GM18519 (cell line): ENCODE results near the gene NRP1.
"Not testable (repeated sequence)": the region's sequence is repeated elsewhere in the genome, so short reads cannot be mapped to it uniquely, and the experiment has no call there.

ENCODE experiments used
- ATAC-seq: cut with Tn5 transposase; IDR thresholded peaks from one replicate; pipeline ENCODE4 v1.9.1; 2021; ENCODE audit warnings: mild to moderate bottlenecking, moderate library complexity; ENCODE audit not compliant: unreplicated experiment, low FRiP score

Gene NRP1

DNA sequence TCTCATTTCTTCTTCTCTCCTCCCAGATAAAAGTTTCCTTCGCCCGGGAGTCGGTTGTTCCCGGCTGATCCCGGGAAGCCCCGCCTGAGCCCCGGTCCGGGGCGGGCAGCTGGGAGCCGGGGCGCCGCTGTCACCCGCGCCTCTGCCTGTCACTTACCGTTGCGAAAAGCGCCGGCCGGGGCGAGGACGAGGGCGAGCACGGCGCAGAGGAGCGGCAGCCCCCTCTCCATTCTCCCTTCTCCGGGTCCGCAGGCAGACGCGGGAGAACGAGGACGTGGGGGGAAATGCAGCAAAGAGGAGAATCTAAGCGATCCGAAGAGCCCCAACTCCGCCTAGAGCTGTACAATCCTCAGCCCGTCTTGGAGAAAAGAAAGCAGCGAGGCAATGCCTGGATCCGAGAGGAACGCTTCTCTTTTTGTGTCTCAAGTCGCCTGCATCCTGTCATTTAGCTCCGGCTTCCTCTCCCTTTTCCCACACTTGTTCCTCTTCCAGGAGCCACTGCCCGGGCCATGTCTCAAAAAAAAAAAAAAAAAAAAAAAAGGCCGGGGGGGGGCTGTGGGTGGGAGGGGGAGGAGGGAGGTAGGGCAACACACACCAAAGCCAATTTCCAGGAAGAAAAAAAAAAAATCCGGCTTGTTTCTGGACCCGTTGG lies at the start of gene NRP1:
TSS of gene NRP1 (minus strand) at position 515 of the 652 bp plus-strand sequence. CDS start at position 230, 285 bp downstream.
- ATAC-seq = no peak

DNA sequence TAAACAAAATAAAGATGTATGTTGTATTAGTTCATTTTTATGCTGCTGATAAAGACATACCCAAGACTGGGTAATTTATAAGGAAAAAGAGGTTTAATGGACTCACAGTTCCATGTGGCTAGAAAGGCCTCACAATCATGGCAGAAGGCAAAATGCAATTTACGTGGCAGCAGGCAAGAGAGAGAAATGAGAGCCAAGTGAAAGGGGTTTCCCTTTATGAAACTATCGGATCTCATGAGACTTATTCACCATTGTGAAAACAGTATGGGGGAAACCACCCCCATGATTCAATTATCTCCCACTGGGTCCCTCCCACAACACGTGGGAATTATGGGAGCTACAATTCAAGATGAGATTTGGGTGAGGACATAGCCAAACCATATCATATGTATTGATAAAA lies 49.7 kb upstream of the NRP1 start:
- not testable (repeated sequence) for ATAC-seq

DNA sequence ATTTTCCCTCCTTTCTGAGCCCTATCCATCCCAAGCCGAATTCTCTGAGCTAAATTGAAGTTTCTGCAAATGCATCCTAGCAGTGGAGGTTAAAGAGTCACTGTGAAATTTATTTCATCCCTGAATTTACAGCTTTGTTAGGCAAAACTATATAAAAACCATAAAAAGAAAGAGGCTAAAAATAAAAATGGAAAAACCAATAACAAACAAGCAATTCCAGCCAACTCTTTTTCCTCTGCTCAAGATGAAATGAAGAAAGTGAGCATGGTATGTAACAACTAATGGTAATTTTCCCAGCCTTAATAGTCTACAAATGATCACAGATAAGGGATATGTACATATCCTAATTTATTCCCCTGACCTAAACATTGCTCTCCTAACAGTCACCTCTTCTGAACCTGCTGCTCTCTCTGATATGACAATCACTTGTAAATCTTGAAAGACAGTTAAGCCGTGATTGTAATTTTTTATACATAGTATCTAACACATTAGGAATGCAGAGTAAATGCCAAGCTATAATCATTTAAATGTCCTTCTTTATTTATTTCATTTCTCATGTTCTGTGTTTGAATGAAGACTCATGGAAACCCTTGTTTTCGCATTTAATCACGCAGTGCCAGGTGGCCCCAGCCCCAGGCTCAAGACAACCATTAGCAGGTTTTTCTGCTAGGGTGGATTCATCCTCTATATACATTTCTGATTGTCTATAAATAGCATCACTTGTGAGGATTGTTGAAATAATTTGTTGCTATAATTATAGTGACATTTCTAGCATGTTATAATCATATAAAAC lies 48.6 kb upstream of the NRP1 start:
- no peak for ATAC-seq

DNA sequence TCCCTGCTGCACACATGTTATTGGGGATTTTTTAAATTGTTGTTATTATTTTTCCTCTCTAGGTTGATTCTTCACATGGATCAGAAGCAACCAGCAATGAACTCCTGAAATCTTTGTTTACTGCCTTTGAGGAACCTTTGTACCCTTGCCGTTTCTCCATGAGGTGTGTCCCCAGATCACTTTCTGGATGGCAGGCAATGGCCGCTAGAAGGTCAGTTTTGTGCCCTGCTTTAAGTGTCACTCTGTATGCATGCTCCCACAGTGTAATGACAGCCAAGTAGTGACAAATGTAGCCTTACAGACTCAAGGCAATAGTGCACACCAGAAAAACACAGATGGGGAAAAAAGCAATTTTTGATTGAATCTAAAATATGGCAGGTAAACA lies 47.7 kb upstream of the NRP1 start:
- no peak for ATAC-seq

DNA sequence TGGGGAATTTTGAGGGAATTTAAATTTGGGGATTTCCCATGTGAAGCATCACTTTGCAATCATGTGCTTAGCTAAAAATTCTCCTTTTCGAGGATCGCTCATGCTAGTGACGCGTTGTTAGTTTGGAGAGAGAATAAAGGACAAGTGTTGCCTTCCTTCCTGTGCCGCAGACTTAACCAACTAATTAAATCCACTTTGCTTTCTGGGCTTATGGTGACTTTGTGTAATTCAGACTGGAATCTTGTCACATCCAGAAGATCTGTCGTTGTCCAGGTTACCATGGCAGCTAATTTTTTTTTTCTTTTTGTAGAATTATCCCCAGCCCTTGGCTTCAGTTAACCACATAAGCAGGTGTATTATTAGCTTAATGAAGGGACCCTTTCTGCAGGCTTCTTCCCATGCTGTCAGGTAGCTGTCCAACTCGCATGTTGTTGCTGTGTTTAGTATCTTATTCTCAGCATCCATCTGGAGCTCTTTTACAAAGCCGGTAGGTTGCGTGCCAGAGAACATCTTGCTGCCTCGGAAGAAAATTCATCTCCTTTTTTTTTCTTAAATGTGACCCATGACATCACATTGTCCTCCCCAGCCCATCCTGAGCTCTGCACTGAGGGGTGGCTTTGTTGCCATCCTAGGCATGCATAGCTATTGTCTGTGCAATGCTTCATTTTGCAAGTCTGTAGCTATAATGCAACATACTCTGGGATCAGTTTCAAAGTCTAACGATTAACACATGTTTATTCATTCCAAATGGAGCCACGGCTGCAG lies 47.2 kb upstream of the NRP1 start:
- ATAC-seq = no peak

DNA sequence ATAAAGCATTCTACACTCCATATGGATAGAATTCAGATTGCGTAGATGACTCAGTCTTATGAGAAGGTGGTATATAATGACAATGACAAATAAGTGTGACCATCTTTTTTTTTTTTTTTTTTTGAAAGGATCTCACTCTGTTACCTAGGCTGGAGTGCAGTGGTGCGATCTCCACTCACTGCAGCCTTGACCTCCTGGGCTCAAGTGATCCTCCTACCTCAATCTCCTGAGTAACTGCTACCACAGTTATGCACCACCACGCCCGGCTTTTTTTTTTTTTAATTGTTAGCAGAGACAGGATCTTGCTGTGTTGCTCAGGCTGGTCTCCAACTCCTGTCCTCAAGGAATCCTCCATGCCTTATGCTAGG lies 43.2 kb upstream of the NRP1 start:
- no peak for ATAC-seq

DNA sequence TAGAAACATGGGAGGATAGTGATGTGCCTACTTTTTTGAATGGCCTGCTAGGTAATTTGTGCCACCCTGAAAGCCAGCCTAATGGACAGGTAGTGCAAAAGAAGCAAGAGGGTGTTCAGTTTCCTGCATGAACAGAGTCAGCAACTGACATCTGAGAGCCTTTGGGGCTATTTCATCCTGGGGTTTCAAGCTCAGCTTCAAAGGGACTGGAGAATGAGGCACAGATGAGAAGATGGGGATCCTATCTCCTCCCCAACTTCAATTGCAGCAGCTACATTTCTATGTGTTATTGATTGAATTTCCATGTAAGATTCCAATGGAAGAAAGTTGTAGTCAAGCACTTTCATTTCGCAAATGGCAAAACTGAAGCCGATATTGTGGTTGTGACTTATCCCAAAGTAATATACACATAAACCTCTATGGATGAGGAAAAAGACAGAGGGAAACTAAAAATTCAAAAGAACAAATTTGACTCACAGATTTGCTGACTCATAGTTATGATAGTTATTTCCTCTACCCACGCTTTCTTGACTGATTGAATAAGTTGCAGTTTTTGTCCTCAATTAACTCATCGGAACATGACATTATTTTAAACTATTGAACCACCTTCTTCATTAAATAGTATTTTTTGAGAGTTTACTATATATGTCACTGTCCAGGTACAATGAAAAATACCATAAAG lies 42.6 kb upstream of the NRP1 start:
- no peak for ATAC-seq

DNA sequence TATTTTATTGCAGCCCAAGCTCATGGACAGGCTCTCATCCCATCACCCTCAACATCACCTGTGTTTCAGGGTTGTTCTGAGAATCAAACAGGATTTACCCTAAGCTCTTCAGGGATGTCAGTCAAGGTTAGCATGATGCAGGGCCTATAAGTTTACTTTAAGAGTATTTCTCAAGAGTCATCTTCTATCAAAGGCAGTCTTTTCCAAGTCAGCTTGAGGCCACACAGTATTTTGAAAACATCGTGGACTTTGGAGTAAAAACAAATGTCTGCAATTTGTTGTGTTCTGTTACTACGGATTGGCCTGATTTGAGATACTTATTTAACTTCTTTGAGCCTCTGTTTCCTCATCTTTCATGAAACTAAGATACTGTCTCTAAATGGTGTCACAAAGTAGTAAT lies 42.0 kb upstream of the NRP1 start:
- ATAC-seq = no peak

DNA sequence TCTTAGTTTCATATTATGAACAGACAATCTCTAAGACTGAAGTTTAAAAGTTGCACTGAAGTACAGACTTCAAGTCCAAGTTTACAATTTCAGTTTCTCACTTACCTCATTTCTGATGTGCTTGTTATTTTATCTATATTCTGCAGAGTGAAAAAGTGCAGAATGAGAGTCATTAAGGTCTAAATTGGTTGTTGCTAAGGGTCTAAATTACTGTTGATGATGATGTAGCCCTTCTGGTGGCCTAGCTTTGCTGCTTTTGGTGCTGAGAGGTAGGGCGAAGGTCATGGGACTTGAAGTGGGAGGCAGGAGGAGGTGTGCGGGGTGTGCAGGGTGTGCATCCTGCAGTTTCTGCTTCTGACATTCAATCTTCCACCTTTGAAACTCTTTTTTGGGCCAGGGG lies 38.8 kb upstream of the NRP1 start:
- ATAC-seq = no peak

DNA sequence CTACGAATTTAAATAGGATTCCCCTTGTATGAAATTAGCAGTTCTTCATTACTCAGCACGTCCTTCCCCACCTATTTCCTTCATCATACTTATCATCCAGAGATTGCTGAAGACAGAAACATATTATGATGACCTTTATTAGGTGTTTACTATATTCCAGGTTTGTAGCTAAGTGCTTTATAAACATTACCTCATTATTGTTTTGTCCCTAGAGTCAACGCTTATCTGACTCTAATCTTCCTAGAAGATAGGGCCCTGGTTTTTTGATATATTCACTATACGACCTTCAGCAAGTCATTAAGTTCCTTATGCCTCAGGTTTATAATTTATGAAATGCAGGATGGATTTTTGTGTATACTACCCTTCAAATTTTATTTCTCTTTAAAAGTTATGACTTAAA lies 36.8 kb upstream of the NRP1 start:
- ATAC-seq = no peak

DNA sequence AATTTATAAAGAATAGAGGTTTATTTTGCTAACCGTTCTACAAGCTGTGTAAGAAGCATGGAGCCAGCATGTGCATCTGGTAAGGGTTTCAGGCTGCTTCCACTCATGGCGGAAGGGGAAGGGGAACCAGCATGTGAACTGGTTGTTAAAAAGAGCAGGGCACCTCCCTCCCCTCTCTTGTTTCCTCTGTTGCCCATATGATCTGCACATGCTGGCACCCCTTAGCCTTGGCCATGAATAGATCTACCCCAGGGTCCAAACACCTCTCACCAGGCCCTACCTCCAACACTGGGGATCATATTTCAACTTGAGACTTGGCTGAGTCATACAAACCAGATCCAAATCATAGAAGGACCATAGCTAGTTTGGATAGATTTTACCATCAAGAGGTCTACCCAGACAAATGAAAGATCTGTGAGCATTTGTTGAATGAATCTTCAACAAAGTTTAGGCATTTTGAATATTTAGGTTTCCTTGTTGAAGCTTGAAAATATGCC lies 36.0 kb upstream of the NRP1 start:
- ATAC-seq = no peak

DNA sequence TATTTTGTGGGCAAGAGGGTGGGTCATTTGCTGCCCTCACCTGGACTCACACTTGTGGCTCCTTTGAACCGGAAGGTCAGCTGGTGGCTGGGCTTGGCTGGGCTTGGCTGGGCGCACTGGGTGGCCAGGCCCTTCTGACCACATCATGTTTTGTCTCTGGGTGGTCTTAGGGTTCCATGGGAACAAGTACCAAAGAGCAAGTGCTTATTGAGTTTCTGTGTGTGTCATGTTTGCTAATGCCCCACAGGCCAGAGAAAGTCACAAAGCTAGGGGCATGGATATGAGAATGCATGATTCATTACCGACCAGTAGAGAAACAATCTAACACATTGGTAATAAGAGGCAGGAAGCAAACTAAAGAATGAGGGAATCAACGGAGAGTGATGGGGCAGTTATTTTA lies 33.6 kb upstream of the NRP1 start:
- no peak for ATAC-seq

DNA sequence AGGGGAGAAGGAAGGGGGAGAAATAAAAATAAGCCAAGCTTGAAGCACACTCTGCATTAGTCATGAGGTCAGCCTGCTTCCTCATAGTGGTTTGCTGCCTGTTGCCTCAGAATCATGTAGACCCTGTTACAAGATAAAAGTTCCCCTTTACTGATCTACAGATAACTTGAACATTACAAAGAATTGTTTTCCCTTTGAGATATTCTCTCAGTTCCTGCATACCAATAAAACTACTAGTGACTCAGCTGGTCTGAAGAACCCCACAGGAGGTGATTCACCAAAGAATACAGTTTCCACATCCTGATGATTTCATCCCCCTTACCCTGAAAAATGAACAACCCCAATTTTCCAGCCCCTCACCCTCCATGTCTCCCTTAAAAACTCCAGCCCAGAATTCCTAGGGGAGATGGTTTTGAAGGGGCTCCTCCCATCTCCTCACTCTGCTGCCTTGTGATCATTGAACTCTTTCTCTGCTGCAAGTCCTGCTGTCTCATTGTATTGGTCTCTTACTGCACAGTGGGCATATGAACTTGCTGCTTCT lies 31.5 kb upstream of the NRP1 start:
- ATAC-seq = no peak

DNA sequence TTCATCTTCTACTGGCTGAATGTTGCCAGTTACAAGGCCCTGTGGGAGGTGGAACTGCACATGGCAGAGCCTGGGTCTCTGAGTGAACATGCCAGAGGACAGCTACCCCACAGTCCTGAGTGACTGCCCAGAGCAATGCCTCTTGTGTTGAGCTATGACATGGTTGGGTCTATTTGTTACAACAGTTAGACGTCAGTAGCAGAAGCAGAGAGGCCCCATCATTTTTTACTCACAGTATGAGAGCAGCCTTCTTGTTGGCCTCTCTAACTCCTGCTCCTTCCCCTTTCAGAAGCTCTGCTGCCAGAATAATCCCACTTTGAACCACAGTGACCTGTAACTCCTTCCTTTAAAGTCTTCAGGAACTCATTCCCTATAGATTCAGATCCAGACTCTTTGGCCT lies 30.8 kb upstream of the NRP1 start:
- no peak for ATAC-seq

DNA sequence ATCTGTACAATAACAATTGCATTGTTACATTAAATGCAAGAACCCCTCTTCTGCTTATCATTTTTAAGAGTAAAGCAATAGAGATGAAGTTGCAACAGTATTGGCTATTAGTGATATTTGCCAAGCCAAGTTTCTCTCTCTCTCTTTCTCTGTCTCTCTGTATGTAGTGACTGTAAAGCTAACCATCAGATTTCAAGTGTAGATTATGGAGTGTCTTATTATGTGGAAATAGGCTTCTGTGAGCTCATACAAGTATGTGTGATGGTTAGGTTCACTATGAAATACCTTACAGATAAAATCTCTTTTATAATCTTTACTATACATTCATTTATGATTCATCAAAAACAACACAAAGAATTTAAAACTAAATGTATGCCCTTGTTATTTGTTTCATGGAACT lies 28.6 kb upstream of the NRP1 start:
- no peak for ATAC-seq

DNA sequence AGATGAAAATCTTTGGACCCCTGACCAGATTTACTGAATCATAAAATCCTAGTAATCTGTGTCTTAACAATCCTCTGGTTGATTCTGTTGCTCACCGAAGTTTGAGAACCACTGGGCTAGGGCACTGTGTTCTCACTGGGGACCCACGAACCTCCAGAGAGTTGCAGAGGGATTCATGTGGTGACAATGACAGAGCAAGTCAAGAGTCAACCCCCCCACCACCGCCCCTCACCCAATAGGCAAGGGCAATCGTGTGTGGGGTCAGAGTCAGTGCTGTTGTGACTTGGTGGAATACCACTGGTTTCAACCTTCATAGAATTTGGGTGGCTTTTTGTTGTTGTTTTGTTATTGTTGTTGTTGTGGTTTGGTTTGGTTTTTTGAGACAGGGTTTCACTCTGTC lies 23.5 kb upstream of the NRP1 start:
- ATAC-seq = no peak

DNA sequence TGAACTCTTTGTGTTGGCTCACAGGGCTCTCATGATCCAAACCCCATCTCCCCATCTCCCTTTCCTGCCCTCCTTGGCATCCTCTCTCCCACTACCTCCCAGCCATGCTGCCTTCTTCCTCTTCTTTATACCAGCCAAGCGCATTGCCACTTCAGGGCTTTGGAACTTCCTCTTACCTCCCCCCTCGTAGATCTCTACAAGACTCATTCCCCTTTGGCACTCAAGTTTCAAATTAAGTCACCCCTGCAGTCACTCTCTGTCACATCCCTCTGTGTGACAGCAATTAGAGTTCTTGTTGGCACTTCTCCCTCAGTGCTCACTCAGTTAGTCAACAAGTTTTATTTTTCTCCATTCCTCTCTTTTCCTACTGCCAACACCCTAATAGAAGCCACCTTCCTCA lies 20.8 kb upstream of the NRP1 start:
- ATAC-seq = no peak

DNA sequence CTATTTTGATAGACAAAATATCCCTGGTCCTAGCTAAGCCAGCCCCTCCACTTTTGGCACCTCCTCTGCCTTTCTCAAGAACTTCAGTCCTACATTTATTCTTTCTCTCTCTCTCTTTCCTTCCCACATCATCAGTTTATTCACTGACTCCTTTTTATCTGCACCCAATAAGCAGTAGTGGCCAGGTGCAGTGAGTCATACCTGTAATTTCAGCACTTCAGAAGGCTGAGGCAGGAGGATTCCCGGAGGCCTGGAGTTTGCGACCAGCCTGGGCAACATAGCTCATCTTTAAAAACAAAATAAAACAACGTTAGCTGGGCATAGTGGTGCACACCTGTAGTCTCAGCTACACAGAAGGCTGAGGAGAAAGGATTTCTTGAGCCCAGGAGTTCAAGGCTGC lies 19.4 kb upstream of the NRP1 start:
- no peak for ATAC-seq

DNA sequence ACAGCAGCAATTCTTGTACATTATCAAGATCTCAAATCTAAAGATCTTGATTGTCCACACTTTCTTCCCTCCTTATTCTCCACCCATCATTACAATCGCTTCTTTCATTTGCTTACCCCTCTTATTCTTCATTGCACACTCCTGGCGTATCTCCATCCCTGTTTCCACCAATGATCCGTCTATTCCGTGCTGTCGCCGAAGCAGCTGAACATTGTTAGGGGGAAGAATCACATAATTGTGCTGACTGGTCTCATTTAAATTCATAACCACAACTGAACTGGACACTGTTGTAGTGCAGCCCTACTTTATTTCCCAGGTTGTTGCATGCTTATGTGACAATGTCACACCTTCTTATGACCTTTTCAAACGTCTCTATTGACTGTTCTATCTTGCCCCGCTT lies 18.9 kb upstream of the NRP1 start:
- no peak for ATAC-seq

DNA sequence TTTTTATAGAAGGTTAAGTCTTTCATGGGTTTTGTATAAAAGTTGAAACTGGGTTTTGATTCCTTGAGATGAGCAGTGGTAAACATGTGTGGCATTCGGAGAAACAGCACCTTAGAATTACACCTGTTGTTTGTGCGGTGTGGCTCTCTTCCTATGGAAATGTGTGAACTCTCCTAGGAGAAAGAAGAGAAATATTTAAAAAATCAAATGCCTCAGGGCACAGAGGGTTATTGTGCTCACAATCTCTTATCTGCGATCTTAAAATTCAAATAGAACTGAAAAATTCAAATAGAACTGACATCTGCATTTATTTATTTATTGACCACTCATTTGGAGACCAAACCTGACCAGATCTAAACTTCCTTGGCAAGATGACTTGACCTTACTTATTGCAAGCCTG lies 18.1 kb upstream of the NRP1 start:
- no peak for ATAC-seq

DNA sequence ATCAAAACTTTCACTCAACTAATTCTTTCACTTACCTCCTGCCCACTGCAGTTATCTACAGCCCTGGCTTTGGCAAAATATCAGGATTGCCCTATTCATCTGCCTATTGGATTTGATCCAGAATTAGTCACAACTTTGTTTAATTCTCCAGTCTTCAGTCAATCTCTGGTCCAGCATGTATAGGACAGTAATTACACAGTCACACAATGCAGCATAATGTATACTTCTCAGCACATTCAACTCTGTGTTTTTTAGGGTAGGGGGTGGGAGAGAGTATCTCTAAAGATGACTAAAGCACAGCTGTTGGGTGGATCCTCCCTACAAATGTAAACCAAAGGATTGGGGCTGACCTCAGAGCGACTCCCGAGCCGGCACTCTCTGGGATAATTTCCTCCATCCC lies 17.7 kb upstream of the NRP1 start:
- ATAC-seq = no peak
